VCaP (cell line): Measurements from ENCODE around the gene DAPK1.

Source experiments
- H3K27ac ChIP-seq: fragments of 450-650 bp; 2 replicates; pipeline ENCODE4 v1.5.1; 2017
- CTCF ChIP-seq: fragments of 450-650 bp; conservative IDR thresholded peaks from 2 replicates; pipeline ENCODE4 v1.5.1; 2017; ENCODE audit warnings: mild to moderate bottlenecking, moderate library complexity

Gene DAPK1

GRCh38 chr9:87588339-87588738 is 90.7 kb downstream of the DAPK1 start:
- H3K27ac ChIP-seq: no peak overlapping the region
- no peak for TF ChIP-seq CTCF

GRCh38 chr9:87590996-87591395 is 93.3 kb downstream of the DAPK1 start:
- no peak for TF ChIP-seq CTCF
- H3K27ac ChIP-seq: no peak overlapping the region

- TF ChIP-seq CTCF: no peak
- H3K27ac ChIP-seq: no peak overlapping the region
Measured at GRCh38 chr9:87592554-87593358, 95.1 kb downstream of the DAPK1 start.

GRCh38 chr9:87593359-87593980 is 95.8 kb downstream of the DAPK1 start:
- no peak overlapping the region for H3K27ac ChIP-seq
- no peak for TF ChIP-seq CTCF

- no peak overlapping the region for H3K27ac ChIP-seq
- no peak for TF ChIP-seq CTCF
Measured at GRCh38 chr9:87594194-87594593, 96.5 kb downstream of the DAPK1 start.

- TF ChIP-seq CTCF: no peak
- no peak overlapping the region for H3K27ac ChIP-seq
Measured at GRCh38 chr9:87594662-87595061, 97.0 kb downstream of the DAPK1 start.

GRCh38 chr9:87595610-87596009 is 97.9 kb downstream of the DAPK1 start:
- TF ChIP-seq CTCF: no peak
- no peak overlapping the region for H3K27ac ChIP-seq
